Tibial nerve (tissue), 3 donors: Measurements from ENCODE around the gene ABO.

Experiments
- POLR2A ChIP-seq, 2 donors: fragments of 450-650 bp; IDR thresholded peaks; one replicate each; pipeline ENCODE4 v1.6.1; 2017; ENCODE audit warnings: antibody characterized with exemption in 2 of 2, mild to moderate bottlenecking in 2 of 2, moderate library complexity in 2 of 2
- TF ChIP-seq, protein P1 (sequence below), 5 experiments: fragments of 200-600 bp in 3 of 5; fragments of 450-650 bp in 2 of 5; sonication (generic) in 3 of 5; IDR thresholded peaks; one replicate each; pipeline ENCODE4 v1.5.1; 2016 to 2019; ENCODE audit warnings: antibody characterized with exemption in 5 of 5, mild to moderate bottlenecking in 3 of 5, moderate library complexity in 2 of 5

DNA sequence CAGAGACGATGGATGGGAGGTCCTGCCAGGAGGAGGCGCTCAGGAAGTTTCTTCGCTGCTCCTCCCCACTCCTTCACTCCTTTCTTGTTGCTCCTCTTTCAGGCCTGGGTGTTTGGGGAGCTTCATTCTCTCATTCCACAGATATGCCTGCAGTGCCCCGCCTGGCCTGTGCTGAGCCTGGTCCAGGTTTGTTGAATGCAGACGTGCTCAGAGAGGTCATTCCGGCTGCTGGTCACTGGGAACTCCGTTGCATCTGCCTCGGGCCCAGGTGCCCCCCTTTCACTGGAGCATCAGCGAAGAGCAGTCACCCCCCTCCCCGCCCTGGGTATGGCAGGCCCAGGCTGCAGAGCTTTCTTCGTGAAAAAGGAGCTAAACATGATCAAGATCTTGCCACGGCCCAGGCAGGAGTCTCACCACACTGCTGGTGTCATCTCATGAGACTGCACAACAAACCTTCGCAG lies 45.5 kb upstream of the ABO start:
- TF ChIP-seq, protein P1, sequence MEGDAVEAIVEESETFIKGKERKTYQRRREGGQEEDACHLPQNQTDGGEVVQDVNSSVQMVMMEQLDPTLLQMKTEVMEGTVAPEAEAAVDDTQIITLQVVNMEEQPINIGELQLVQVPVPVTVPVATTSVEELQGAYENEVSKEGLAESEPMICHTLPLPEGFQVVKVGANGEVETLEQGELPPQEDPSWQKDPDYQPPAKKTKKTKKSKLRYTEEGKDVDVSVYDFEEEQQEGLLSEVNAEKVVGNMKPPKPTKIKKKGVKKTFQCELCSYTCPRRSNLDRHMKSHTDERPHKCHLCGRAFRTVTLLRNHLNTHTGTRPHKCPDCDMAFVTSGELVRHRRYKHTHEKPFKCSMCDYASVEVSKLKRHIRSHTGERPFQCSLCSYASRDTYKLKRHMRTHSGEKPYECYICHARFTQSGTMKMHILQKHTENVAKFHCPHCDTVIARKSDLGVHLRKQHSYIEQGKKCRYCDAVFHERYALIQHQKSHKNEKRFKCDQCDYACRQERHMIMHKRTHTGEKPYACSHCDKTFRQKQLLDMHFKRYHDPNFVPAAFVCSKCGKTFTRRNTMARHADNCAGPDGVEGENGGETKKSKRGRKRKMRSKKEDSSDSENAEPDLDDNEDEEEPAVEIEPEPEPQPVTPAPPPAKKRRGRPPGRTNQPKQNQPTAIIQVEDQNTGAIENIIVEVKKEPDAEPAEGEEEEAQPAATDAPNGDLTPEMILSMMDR (IDR thresholded peaks at IDR 0.05): no peak
- TF ChIP-seq POLR2A (IDR thresholded peaks at IDR 0.05): no peak
